MM.1S (cell line): ENCODE data around the gene RAB24.

Experiments used
- CTCF ChIP-seq: fragments of 300-600 bp; sonication (generic); IDR thresholded peaks from 2 replicates; pipeline ENCODE4 v1.5.1; 2016; ENCODE audit warnings: antibody characterized with exemption, low read length, mixed read lengths
- EZH2 ChIP-seq: fragments of 300-600 bp; sonication (generic); optimal IDR thresholded peaks from 2 replicates; pipeline ENCODE3; 2017; ENCODE audit warnings: low read depth, mild to moderate bottlenecking, antibody characterized with exemption, low read length, mixed read lengths
- EZH2phosphoT487 ChIP-seq: fragments of 300-600 bp; sonication (generic); IDR thresholded peaks from 2 replicates; pipeline ENCODE4 v1.6.1; 2018; ENCODE audit warnings: antibody characterized with exemption, low read length

- TF ChIP-seq CTCF (no peak), EZH2phosphoT487 (no peak), EZH2 (no peak)
Observed at GRCh38 chr5:177339107-177339638, 35.7 kb upstream of the RAB24 start.
